GM19324 (cell line): Measurements from ENCODE around the gene MCCD1.
"Not testable (repeated sequence)": the region's sequence is repeated elsewhere in the genome, so short reads cannot be mapped to it uniquely, and the experiment has no call there.

Source experiments
- ATAC-seq: cut with Tn5 transposase; IDR thresholded peaks from one replicate; pipeline ENCODE4 v1.9.1; 2021; ENCODE audit warnings: mild to moderate bottlenecking, moderate library complexity; ENCODE audit not compliant: unreplicated experiment, low FRiP score

MCCD1 gene

DNA sequence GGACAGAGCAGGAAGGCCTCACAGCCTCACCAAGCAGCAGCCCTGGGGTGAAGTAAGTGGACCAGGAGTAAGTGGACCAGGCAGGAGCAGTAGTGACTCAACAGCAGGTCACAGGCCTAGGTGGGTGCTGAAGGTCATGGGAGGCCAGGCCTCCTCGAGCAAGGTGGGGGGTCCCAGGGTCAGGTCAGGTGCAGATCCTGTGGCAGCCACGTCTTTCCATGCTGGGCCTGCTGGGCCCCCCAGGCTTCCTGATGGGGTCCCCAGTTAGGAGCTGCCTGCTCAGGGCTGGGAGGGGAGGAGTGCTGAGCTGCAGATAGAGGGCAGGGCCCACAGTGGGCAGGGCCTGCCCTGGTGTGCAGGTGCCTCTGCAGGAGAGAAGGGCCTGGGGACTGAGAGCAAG is 19.7 kb upstream of the MCCD1 start:
- not testable (repeated sequence) for ATAC-seq

DNA sequence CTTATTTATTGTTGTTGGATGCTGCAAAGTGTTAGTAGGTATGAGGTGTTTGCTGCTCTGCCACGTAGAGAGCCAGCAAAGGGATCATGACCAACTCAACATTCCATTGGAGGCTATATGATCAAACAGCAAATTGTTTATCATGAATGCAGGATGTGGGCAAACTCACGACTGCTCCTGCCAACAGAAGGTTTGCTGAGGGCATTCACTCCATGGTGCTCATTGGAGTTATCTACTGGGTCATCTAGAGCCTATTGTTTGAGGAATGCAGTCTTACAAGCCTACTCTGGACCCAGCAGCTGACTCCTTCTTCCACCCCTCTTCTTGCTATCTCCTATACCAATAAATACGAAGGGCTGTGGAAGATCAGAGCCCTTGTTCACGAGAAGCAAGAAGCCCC is 18.8 kb upstream of the MCCD1 start:
- ATAC-seq = no peak

DNA sequence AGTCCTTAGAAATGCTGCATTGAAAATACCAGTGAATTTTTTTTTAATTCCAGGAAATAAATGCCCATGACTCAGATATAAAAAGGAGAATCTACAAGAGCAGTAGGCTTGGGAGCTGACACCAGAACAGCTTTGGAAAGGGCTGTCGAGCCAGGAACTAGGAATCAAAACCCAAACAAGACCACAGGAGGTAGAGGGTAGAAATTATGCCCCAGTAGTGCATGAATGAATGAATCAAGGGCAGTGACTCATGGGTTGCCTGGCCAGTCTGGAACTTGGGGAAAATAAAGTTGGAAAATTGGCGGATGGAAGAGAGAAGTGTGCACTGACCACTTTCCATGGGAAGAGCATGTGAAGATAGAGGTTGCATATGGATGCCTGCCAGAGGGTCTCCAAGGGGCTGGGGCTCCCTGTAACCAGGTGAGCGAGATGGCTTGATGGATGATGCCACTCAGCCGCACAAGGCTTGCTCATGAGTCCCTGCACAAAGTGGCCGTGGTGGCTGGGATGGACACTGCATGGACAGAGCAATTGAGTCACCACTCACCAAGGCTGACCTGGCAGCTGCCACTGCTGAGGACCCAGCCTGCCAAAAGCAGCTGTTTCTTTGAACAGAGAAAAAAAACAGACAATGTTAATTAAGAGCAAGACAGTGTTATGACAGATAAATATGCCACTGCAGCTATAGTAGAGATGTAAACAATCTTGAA is 15.2 kb upstream of the MCCD1 start:
- ATAC-seq = no peak

GRCh38 chr6:31521835-31522234 is 6.9 kb upstream of the MCCD1 start:
- no peak for ATAC-seq

GRCh38 chr6:31525553-31525931 is 3.2 kb upstream of the MCCD1 start:
- ATAC-seq = no peak

- ATAC-seq = no peak
Observed at GRCh38 chr6:31525932-31526591, 2.7 kb upstream of the MCCD1 start.

GRCh38 chr6:31528307-31528777 is 420 bp upstream of the MCCD1 start:
- no peak for ATAC-seq

DNA sequence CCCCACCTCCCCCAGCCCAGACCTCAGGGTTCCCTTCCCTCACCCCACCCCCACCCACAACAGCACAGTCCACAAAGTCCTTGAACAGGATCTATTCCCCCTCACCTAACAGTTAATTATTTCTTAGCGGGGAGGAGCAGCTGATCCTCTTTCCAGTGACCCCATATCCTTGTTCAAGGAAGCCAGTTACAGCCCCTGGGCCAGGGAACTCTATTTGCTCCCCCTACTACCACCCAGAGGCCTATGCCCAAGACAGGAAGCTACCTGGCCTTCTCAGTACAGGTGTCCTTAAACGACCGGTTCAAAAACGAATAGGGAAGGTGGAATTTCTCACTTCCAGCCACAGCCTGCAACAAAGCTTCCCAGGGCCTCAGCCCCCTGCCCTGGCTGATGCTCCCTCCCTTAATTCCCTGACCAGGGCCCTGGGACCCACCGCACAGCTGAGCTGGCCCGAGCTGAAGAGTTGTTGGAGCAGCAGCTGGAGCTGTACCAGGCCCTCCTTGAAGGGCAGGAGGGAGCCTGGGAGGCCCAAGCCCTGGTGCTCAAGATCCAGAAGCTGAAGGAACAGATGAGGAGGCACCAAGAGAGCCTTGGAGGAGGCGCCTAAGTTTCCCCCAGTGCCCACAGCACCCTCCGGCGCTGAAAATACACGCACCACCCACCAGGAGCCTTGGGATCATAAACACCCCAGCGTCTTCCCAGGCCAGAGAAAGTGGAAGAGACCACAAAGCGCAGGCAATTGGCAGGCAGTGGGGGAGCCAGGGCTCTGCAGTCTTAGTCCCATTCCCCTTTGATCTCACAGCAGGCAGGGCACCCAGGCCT is 778 bp downstream of the MCCD1 start:
- ATAC-seq = no peak

DNA sequence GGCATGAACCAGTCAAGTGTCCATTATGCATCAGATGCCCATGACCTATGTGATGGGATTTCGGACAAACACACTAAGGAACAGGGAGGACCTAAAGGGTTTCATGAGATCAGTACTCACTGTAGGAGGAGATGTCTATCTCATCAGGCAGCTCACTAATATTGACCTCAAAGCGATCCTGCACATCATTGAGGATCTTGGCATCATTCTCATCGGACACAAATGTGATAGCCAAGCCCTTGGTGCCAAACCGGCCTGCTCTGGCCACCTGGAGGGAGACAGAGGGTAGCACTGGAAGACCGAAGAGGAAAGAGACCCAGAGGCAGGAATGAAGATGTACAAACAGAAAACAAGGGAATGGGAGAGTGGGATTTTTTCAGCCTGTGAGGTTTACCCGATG is 1.9 kb downstream of the MCCD1 start:
- ATAC-seq = no peak

DNA sequence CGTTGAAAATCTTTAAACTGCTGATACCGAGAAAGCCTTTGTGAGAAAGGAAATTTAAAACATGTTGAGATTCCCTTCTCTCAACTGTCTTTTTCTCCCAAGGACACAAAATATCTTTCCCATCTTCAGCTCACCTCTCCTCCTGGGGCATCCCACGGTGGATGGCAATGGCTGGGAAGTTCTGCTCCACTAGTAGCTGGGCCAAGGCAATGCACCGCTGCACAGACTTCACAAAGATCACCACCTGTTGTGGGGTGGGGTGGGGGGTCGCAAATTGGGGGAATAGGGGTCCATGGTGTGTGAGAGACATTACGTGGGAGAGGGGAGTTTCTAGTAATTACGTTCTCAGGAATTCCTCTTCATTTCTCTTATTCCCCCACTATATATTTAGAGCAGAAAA is 2.4 kb downstream of the MCCD1 start:
- no peak for ATAC-seq

DNA sequence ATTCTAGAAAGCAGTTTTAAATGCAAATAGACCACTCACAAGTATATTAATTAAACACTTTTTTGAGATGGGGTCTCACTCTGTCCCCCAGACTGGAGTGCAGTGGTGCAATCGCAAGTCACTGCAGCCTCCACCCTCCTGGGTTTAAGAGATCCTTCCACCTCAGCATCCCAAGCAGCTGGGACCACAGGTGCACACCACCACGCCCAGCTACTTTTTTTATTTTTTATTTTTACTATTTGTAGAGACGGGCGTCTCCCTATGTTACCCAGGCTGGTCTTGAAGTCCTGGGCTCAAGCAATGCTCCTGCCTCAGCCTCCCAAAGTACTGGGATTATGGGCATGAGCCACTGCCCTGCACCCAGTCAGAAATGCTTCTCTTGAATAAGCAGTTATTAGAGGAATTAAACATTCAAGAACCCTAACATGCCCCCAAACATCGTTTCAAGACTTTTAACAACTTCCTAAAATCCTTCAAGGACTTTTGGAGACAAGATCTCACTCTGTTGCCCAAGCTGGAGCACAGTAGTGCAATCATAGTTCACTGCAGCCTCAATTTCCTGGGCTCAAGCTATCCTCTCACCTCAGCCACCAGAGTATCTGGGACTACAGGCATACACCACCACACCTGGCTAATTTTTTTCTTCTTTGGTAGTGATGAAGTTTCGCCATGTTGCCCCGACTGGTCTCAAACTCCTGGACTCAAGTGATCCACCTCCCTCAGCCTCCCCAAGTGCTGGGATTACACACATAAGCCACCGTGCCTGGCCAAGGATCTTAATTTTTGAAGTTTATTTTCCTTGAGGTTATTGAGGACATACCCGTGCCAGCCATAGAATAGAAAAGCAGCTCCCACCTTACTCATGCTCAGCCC is 3.2 kb downstream of the MCCD1 start:
- ATAC-seq = no peak

- ATAC-seq = no peak
Observed at GRCh38 chr6:31532644-31533454, 4.1 kb downstream of the MCCD1 start.

- no peak for ATAC-seq
Observed at GRCh38 chr6:31533455-31533841, 4.7 kb downstream of the MCCD1 start.

DNA sequence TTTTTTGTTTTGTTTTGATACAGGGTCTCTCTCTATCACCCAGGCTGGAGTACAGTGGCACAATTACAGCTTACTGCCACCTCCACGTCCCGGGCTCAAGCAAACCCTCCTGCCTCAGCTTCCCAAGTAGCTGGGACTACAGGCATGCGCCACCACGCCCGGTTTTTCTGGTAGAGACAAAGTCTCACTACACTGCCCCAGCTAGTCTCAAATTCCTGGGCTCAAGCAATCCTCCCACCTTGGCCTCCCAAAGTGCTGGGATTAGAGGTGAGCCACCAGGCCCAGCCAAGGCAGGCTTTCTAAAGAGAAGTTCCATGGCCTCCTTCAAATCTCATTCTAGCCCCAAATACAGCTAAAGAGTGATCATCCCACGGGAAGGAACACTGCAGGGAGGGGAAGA is 5.2 kb downstream of the MCCD1 start:
- ATAC-seq = no peak

GRCh38 chr6:31534521-31535040 is 5.8 kb downstream of the MCCD1 start:
- ATAC-seq = no peak

DNA sequence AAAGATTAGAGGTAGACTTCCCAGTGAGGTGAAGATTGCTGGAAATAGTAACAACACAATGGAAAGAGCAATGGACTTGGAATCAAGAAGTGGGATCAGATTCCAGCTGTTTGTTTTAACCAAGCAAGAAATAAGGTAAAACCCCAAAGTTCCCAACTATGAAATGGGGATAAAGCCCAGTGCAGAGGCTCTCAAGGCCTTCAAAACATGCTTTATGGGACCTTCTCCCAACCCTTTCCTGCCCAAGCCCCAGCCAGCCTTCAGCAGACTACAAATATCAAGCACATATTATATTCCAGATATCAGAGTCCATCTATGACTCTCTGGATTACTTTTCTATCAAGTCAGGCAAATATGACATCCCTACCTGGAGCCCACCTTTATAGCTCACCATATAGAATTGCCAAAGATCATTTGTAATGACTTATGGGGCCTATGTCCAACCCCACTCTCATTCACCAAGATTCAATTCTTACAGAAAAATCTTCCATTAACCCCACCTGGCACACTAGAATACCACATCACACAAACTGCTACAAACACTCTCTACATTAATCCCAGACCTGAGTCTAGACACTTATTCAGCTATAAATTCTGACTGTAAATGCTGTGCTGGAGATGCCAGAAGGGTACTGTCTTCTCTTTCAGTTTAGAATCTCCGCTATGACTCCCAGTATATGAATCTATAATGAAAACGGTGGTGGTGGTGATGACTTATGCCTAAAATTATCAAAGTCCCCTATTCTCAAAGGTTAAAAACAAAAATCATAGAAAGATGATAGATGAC is 7.0 kb downstream of the MCCD1 start:
- no peak for ATAC-seq

DNA sequence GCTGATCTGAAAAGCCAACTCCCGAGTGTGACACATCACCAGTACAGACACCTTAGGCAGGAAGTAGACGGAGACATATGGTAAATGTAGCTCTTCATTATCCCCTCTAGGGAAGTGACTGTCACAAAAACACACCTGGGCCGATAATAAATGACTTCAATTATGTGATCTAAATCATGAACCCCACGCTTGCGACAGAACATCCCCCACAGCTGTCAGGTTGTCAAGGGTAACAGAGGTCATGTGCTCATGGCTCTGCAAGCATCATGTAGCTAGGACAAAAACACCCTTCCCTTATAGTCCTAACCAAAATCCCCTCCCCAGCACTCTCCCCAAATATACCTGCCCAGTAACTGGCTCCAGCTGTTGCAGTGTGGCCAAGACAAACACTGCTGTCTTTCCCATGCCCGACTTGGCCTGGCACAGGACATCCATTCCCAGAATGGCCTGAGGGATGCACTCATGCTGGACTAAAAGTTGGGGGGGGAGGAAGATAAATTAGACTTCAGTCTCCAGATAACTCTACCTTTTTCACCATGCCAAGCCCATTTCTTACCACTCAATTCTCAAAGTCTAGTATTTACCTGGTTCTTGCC is 10.1 kb downstream of the MCCD1 start:
- ATAC-seq = no peak

GRCh38 chr6:31540640-31541039 is 11.9 kb downstream of the MCCD1 start:
- no peak for ATAC-seq
